HepG2 (cell line): Measurements from ENCODE around the gene ACOT6. TPM values are rescaled to one million over a fixed set of nuclear protein-coding genes. Genes with fewer than 3 reads are reported as not detected.
A peak's percentile ranks its signal among the peaks of the same experiment; 100 is the strongest.

ENCODE experiments used
- EED ChIP-seq: sonication (generic); formaldehyde crosslinking; IDR thresholded peaks from 2 replicates; pipeline ENCODE4 v1.5.0; 2020; ENCODE audit warnings: mild to moderate bottlenecking, missing genetic modification reagents
- ETV5 ChIP-seq: IDR thresholded peaks from 2 replicates; pipeline ENCODE4 v1.6.1; 2018; ENCODE audit warnings: missing biosample characterization, missing genetic modification reagents, inconsistent platforms, borderline replicate concordance
- GATA4 ChIP-seq: sonication (generic); IDR thresholded peaks from 2 replicates; pipeline ENCODE4 v1.6.1; 2016; ENCODE audit warnings: antibody characterized with exemption, low read depth, borderline replicate concordance
- GRHL1 ChIP-seq: sonication (generic); formaldehyde crosslinking; conservative IDR thresholded peaks from 2 replicates; pipeline ENCODE4 v1.8.0; 2022; ENCODE audit warnings: missing genetic modification reagents
- KDM6A ChIP-seq: IDR thresholded peaks from 2 replicates; pipeline ENCODE4 v1.6.1; 2016; ENCODE audit warnings: low read depth
- NFYB ChIP-seq: sonication (generic); formaldehyde crosslinking; IDR thresholded peaks from 2 replicates; pipeline ENCODE4 v1.4.0; 2020; ENCODE audit warnings: missing genetic modification reagents
- NR1H2 ChIP-seq: sonication (generic); formaldehyde crosslinking; IDR thresholded peaks from 2 replicates; pipeline ENCODE4 v1.8.1; 2022; ENCODE audit warnings: low read depth, missing genetic modification reagents, borderline replicate concordance
- PHF21A ChIP-seq: sonication (generic); formaldehyde crosslinking; IDR thresholded peaks from 2 replicates; pipeline ENCODE4 v1.5.0; 2020; ENCODE audit warnings: mild to moderate bottlenecking, missing genetic modification reagents
- PRDM15 ChIP-seq: sonication (generic); formaldehyde crosslinking; IDR thresholded peaks from 2 replicates; pipeline ENCODE4 v1.4.0; 2020; ENCODE audit warnings: missing genetic modification reagents
- SALL1 ChIP-seq: sonication (generic); formaldehyde crosslinking; IDR thresholded peaks from 2 replicates; pipeline ENCODE4 v1.8.0; 2022; ENCODE audit warnings: mild to moderate bottlenecking, missing genetic modification reagents
- SNRNP70 ChIP-seq: fragments of 200-400 bp; formaldehyde crosslinking; IDR thresholded peaks from 2 replicates; pipeline ENCODE4 v1.6.1; 2017; ENCODE audit warnings: mild to moderate bottlenecking, low read depth, low read length, moderate library complexity
- XBP1 ChIP-seq: sonication (generic); formaldehyde crosslinking; IDR thresholded peaks from 2 replicates; pipeline ENCODE4 v1.5.0; 2020; ENCODE audit warnings: missing genetic modification reagents
- ZBTB14 ChIP-seq: sonication (generic); formaldehyde crosslinking; IDR thresholded peaks from 2 replicates; pipeline ENCODE4 v1.4.0; 2020; ENCODE audit warnings: missing genetic modification reagents
- ZBTB34 ChIP-seq: sonication (generic); formaldehyde crosslinking; IDR thresholded peaks from 2 replicates; pipeline ENCODE4 v1.8.0; 2022; ENCODE audit warnings: mild to moderate bottlenecking, missing genetic modification reagents
- ZC3H4 ChIP-seq: sonication (generic); formaldehyde crosslinking; IDR thresholded peaks from 2 replicates; pipeline ENCODE4 v1.4.0; 2020; ENCODE audit warnings: missing genetic modification reagents, borderline replicate concordance
- ZNF317 ChIP-seq: sonication (generic); formaldehyde crosslinking; IDR thresholded peaks from 2 replicates; pipeline ENCODE4 v1.5.0; 2020; ENCODE audit warnings: mild to moderate bottlenecking, missing genetic modification reagents
- ZNF580 ChIP-seq: IDR thresholded peaks from 2 replicates; pipeline ENCODE4 v1.6.1; 2016; ENCODE audit warnings: low read depth, borderline replicate concordance
- ZNF598 ChIP-seq: sonication (generic); formaldehyde crosslinking; IDR thresholded peaks from 2 replicates; pipeline ENCODE4 v1.5.1; 2020; ENCODE audit warnings: mild to moderate bottlenecking, missing genetic modification reagents, borderline replicate concordance
- ZNF670 ChIP-seq: sonication (generic); formaldehyde crosslinking; IDR thresholded peaks from 2 replicates; pipeline ENCODE4 v1.8.0; 2022; ENCODE audit warnings: mild to moderate bottlenecking, missing genetic modification reagents, borderline replicate concordance
- ZNF672 ChIP-seq: sonication (generic); formaldehyde crosslinking; IDR thresholded peaks from 2 replicates; pipeline ENCODE4 v1.8.1; 2022; ENCODE audit warnings: missing genetic modification reagents
- ZSCAN9 ChIP-seq: IDR thresholded peaks from 2 replicates; pipeline ENCODE4 v1.6.1; 2016; ENCODE audit warnings: borderline replicate concordance
- polyA plus RNA-seq, 8 experiments: library from polyadenylated mRNA; depleted of rRNA in 3 of 8; stranded (reverse) in 7 of 8; unstranded in 1 of 8; fragments of >200 nt; fragmentation: Illumina TruSeq in 4 of 8; extraction: Trizol in 4 of 8; gene quantifications; 2 replicates each; pipeline versions ENCODE4 v1.2.1 to v1.2.3, GENCODE V29; 2011 to 2016; ENCODE audit warnings: low read depth in 4 of 8, missing spikeins in 1 of 8, mixed read lengths in 1 of 8; ENCODE audit not compliant: insufficient read depth in 1 of 8
- total RNA-seq, 5 experiments: library from RNA; depleted of rRNA; stranded (reverse); fragments of >200 nt; fragmentation: Illumina TruSeq; extraction: Trizol; gene quantifications; 2 replicates each; pipeline ENCODE4 v1.2.3, GENCODE V29; 2016; ENCODE audit warnings: low read depth in 1 of 5

The ACOT6 gene
- total and polyA plus RNA-seq, 2 of the 13 experiments (the other 11 are each of a cell fraction or from before 2014, with no cell fraction given), result 0.15 to 0.27 TPM

- peak; percentile 24; the same call in 1 of the 2 replicates for TF ChIP-seq ETV5
- TF ChIP-seq PHF21A (CRISPR knock-in tag), result peak; percentile 98
- no peak; the same call in 1 of the 2 replicates for TF ChIP-seq ZNF580 (CRISPR knock-in tag)
- TF ChIP-seq ZSCAN9 (CRISPR knock-in tag), result peak; percentile 55; the same call in 1 of the 2 replicates
- 0 out of 2 replicates have a peak, but pooled peaks have one; percentile 42 for TF ChIP-seq PRDM15
- TF ChIP-seq ZNF670 (CRISPR knock-in tag), result no peak
- TF ChIP-seq GRHL1 (CRISPR knock-in tag), result no peak
- no peak for TF ChIP-seq ZBTB34
- TF ChIP-seq ZNF672 (CRISPR knock-in tag), result no peak
- TF ChIP-seq GATA4, result no peak
- no peak for TF ChIP-seq XBP1
- no peak; the same call in 1 of the 2 replicates for TF ChIP-seq NFYB (CRISPR knock-in tag)
- TF ChIP-seq NR1H2 (CRISPR knock-in tag), result 0 out of 2 replicates have a peak, but pooled peaks have one; percentile 32
- TF ChIP-seq ZNF317 (CRISPR knock-in tag), result 0 out of 2 replicates have a peak, but pooled peaks have one; percentile 9
- TF ChIP-seq SALL1 (CRISPR knock-in tag), result peak; percentile 70
- TF ChIP-seq SNRNP70, result no peak
- TF ChIP-seq ZC3H4 (CRISPR knock-in tag), result no peak
- no peak; the same call in 1 of the 2 replicates for TF ChIP-seq ZNF598 (CRISPR knock-in tag)
- no peak for TF ChIP-seq KDM6A (CRISPR knock-in tag)
- peak; percentile 93 for TF ChIP-seq ZBTB14 (CRISPR knock-in tag)
- peak; percentile 44; the same call in 1 of the 2 replicates for TF ChIP-seq EED
These were observed at the start of gene ACOT6 (continued) for GRCh38 chr14:73612339-73613045.
